ENCODE data around the gene TIE1. TPM values are rescaled to one million over a fixed set of nuclear protein-coding genes. Genes with fewer than 3 reads are reported as not detected.

The TIE1 gene
- total and polyA plus RNA-seq, 2 of the 13 experiments (the other 11 are each of a cell fraction or from before 2014, with no cell fraction given) = 0.58 to 0.84 TPM

DNA sequence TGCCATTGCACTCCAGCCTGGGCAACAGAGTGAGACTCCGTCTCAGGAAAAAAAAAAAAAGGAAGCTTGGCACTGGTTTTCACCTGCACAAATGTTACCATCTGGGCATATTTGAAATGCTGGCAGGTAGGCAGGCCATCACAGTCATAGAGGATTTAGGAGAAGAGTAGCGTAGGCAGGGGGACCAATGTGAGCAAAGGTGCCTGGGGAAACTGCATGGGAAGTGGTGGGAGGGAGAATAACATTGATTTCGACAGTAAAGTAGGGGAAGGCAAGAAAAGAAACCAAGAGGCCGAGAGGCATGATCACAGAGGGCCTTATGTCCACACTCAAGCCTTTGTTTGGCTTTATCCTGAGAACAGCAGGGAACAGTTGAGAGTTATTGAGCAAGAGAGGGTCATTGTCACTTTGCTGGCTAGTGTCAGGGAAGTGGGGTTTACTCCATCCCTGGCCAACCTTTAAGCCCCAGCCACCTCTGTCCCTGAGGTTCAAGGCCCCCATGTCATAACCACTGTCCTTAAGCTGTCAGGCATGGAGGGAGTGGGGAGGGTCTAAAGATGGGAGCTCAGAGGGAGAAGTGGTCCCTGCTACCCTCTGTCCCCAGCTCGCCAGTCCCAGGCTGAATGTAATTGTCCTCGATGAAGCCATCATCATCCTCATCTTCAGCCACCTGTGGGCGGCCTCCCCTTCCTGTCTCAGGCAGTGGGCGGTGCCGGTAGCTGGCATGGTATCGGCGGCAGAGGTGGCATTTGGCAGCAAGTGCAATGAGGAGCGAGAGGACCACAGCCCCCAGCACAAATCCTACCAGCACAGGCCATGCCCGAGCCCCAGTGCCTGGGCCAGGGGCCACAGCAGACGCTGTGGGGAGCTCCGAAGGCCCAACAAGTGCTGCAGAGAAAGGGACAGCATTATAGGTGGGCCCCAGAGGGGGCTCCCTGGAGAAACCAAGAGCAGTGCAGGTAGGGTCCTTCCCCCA lies 18.3 kb upstream of the TIE1 start:
- FAIRE-seq (peak; percentile 97), ATAC-seq (peak; percentile 79), DNase-seq (ENCODE audit: low spot score) (peak; percentile 90)
- intact Hi-C loops (cut with micrococcal nuclease; ENCODE audit: unreplicated experiment) = no loop called here
- H3K9me3 ChIP-seq (ENCODE audit: low read length) = no peaks in the 10 kb centered on the region
- peak overlapping the region; percentile 54 for H3K4me2 ChIP-seq (ENCODE audit: low read depth, low read length)
- H3K27ac ChIP-seq (ENCODE audit: extremely low read length, insufficient read depth, low read length) = peak overlapping the region; percentile 63
- WGBS (ENCODE audit: low lambda C conversion rate) = 57% methylated on average over 14 of the region's 15 CpGs
- H3K36me3 ChIP-seq (replicated peaks in 1 of 2; ENCODE audit: control insufficient read depth in 1 of 2, insufficient read depth in 2 of 2, low read length in 2 of 2) = no peaks in the 10 kb centered on the region
- BruUV-seq (replicated peaks) = no TSS peak
- H3K9ac ChIP-seq (ENCODE audit: insufficient read depth, low read depth, low read length) = no peak overlapping the region
- POLR2A ChIA-PET = interaction anchor here (0.9 to 1.4 kb wide), 3 partner anchors 15 to 66 kb away, joined by 3 to 7 read pairs (median 4); no protein-coding TSS in a partner anchor
- no peak overlapping the region for H2AFZ ChIP-seq (ENCODE audit: low read length)
- CTCF ChIA-PET (ENCODE audit: low intra/inter-chr PET ratio, low total read pairs) = no interaction called here
- in situ Hi-C loops (cut with HindIII; ENCODE audit: extremely low pct_ligation_motif_present, low pct_unique_long_range_greater_than_20kb) = no loop called here
- H3K79me2 ChIP-seq (ENCODE audit: insufficient read depth, low read length) = no peaks in the 10 kb centered on the region
- H3K4me1 ChIP-seq (ENCODE audit: insufficient read depth, low read length) = peaks cover 90% of the 10 kb centered on the region
- H3K27me3 ChIP-seq (ENCODE audit: control insufficient read depth in 1 of 2, insufficient read depth in 2 of 2, low read length in 2 of 2) = 0 out of 5 replicates have a peak, but pooled peaks cover 0 to 4% of the 10 kb centered on the region in 2 experiments
- no peaks in the 10 kb centered on the region for H4K20me1 ChIP-seq (ENCODE audit: insufficient read depth, low read length)
- peak overlapping the region in 1 of 3 experiments; percentile 9; a peak in 1 of 6 replicates for H3K4me3 ChIP-seq (replicated peaks in 1 of 3; ENCODE audit: insufficient read depth in 1 of 3, low read depth in 2 of 3, low read length in 3 of 3)
- no peak for TF ChIP-seq POLR2AphosphoS2 (IDR thresholded peaks at IDR 0.05; ENCODE audit: low read depth, low read length)
- TF ChIP-seq KMT2A (CRISPR knock-in tag; IDR thresholded peaks at IDR 0.05) = no peak
- TF ChIP-seq, protein P1, sequence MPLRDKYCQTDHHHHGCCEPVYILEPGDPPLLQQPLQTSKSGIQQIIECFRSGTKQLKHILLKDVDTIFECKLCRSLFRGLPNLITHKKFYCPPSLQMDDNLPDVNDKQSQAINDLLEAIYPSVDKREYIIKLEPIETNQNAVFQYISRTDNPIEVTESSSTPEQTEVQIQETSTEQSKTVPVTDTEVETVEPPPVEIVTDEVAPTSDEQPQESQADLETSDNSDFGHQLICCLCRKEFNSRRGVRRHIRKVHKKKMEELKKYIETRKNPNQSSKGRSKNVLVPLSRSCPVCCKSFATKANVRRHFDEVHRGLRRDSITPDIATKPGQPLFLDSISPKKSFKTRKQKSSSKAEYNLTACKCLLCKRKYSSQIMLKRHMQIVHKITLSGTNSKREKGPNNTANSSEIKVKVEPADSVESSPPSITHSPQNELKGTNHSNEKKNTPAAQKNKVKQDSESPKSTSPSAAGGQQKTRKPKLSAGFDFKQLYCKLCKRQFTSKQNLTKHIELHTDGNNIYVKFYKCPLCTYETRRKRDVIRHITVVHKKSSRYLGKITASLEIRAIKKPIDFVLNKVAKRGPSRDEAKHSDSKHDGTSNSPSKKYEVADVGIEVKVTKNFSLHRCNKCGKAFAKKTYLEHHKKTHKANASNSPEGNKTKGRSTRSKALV (CRISPR knock-in tag; IDR thresholded peaks at IDR 0.05) = no peak
- no peak for TF ChIP-seq RFX1 (IDR thresholded peaks at IDR 0.05)
- TF ChIP-seq, protein P2, sequence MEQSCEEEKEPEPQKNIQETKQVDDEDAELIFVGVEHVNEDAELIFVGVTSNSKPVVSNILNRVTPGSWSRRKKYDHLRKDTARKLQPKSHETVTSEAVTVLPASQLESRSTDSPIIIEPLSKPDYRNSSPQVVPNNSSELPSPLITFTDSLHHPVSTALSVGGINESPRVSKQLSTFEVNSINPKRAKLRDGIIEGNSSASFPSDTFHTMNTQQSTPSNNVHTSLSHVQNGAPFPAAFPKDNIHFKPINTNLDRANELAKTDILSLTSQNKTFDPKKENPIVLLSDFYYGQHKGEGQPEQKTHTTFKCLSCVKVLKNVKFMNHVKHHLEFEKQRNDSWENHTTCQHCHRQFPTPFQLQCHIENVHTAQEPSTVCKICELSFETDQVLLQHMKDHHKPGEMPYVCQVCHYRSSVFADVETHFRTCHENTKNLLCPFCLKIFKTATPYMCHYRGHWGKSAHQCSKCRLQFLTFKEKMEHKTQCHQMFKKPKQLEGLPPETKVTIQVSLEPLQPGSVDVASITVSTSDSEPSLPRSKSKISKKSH (CRISPR knock-in tag; IDR thresholded peaks at IDR 0.05; ENCODE audit: borderline replicate concordance) = no peak
- TF ChIP-seq MTA1 (CRISPR knock-in tag; IDR thresholded peaks at IDR 0.05; ENCODE audit: borderline replicate concordance) = peak; percentile 39; the same call in 1 of the 2 replicates
- TF ChIP-seq, protein P3, sequence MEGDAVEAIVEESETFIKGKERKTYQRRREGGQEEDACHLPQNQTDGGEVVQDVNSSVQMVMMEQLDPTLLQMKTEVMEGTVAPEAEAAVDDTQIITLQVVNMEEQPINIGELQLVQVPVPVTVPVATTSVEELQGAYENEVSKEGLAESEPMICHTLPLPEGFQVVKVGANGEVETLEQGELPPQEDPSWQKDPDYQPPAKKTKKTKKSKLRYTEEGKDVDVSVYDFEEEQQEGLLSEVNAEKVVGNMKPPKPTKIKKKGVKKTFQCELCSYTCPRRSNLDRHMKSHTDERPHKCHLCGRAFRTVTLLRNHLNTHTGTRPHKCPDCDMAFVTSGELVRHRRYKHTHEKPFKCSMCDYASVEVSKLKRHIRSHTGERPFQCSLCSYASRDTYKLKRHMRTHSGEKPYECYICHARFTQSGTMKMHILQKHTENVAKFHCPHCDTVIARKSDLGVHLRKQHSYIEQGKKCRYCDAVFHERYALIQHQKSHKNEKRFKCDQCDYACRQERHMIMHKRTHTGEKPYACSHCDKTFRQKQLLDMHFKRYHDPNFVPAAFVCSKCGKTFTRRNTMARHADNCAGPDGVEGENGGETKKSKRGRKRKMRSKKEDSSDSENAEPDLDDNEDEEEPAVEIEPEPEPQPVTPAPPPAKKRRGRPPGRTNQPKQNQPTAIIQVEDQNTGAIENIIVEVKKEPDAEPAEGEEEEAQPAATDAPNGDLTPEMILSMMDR (CRISPR knock-in tag; IDR thresholded peaks at IDR 0.05) = 0 out of 2 replicates have a peak, but pooled peaks have one; percentile 7
- TF ChIP-seq ZNF180 (CRISPR knock-in tag; IDR thresholded peaks at IDR 0.05; ENCODE audit: borderline replicate concordance, low read depth) = no peak
- 0 out of 2 replicates have a peak, but pooled peaks have one; percentile 63 for TF ChIP-seq ZNF317 (CRISPR knock-in tag; IDR thresholded peaks at IDR 0.05)
- no peak for TF ChIP-seq DNMT3B (CRISPR knock-in tag; conservative IDR thresholded peaks at IDR 0.05)
- no peak for TF ChIP-seq SRF (IDR thresholded peaks at IDR 0.05; ENCODE audit: low read depth, low read length)
- TF ChIP-seq BORCS8-MEF2B (CRISPR knock-in tag; IDR thresholded peaks at IDR 0.05) = no peak
- no peak for TF ChIP-seq SNAPC2 (CRISPR knock-in tag; IDR thresholded peaks at IDR 0.05)
- no peak for TF ChIP-seq ZNF652 (CRISPR knock-in tag; IDR thresholded peaks at IDR 0.05; ENCODE audit: borderline replicate concordance, low read depth)
- TF ChIP-seq PRMT3 (CRISPR knock-in tag; IDR thresholded peaks at IDR 0.05; ENCODE audit: borderline replicate concordance, low read depth) = no peak
- no peak for TF ChIP-seq YY1 (IDR thresholded peaks at IDR 0.05; ENCODE audit: insufficient read depth, insufficient replicate concordance, low read depth, low read length)
- no peak for TF ChIP-seq ZNF570 (CRISPR knock-in tag; IDR thresholded peaks at IDR 0.05; ENCODE audit: borderline replicate concordance)
- TF ChIP-seq IKZF4 (CRISPR knock-in tag; IDR thresholded peaks at IDR 0.05; ENCODE audit: borderline replicate concordance, low read depth, not compliant biosample characterization) = no peak

Data from HepG2 (cell line).